ENCODE data around the gene DDX1. TPM values are rescaled to one million over a fixed set of nuclear protein-coding genes. Genes with fewer than 3 reads are reported as not detected.
"Not testable (repeated sequence)": the region's sequence is repeated elsewhere in the genome, so short reads cannot be mapped to it uniquely, and the experiment has no call there.

Gene DDX1
- 105 TPM for total RNA-seq

DNA sequence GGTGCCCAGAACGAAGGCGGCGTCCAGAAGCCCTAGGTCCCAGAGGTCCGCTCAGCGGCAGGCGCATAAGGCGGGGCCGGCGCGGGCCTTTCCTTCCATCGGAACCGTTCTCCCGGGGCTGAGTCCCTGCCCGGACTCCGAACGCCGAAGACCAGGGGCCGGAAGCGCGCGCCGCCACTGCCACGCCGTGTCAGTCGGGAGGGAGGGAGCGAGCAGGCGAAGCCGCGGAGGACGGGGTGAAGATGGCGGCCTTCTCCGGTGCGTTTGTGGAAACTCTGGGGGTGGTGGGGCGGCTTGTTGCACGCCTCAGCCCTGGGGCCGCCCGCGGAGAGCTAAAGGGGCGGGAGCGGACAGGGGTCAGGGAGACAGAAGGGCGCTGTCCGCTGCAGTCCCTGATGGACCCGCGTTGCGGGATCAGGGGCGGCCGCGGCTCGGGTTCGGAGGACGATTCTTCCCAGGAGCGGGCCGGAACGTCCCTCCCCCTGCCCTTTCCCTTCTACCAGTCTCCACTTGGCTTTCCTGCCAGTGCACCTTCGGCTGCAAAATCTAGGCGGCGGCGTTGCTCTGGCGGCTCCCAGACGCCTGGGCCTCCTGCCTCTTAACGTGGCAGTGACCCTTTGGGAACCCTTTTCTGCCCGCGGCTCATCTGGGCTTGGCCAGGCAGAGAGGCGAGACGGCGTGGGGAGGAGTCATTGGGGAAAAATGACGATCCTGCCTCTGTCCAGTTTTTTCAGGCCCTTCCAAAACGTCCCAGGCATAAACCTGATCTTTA is at the start of gene DDX1:
Gene DDX1 (plus strand): TSS at position 177 of the 772 bp plus-strand sequence. CDS start 66 bp downstream, at position 243.
- H3K36me3 ChIP-seq (ENCODE audit: control insufficient read depth in 3 of 3, insufficient read depth in 3 of 3, low read length in 3 of 3) = peaks cover 9 to 16% (median 14%) of the 10 kb centered on the region in 3 donors
- peak within 1 kb of the TSS; percentile 89 for H3K27ac ChIP-seq (ENCODE audit: low read depth, low read length)
- peak within 1 kb of the TSS; percentile 89 to 96 (median 96) for H3K4me3 ChIP-seq (ENCODE audit: low read length in 3 of 3)
- H3K4me1 ChIP-seq (ENCODE audit: control insufficient read depth in 3 of 3, insufficient read depth in 3 of 3, low read length in 3 of 3) = peaks cover 15 to 19% (median 16%) of the 10 kb centered on the region in 3 donors
- H3K27me3 ChIP-seq (ENCODE audit: control insufficient read depth in 3 of 3, insufficient read depth in 3 of 3, low read length in 3 of 3) = no peaks in the 10 kb centered on the region
- H3K9ac ChIP-seq (ENCODE audit: low read depth in 1 of 3, low read length in 3 of 3) = peak within 1 kb of the TSS; percentile 96 to 98 (median 96)
- no peaks in the 10 kb centered on the region for H3K9me3 ChIP-seq (ENCODE audit: control insufficient read depth in 3 of 3, low read length in 3 of 3)

DNA sequence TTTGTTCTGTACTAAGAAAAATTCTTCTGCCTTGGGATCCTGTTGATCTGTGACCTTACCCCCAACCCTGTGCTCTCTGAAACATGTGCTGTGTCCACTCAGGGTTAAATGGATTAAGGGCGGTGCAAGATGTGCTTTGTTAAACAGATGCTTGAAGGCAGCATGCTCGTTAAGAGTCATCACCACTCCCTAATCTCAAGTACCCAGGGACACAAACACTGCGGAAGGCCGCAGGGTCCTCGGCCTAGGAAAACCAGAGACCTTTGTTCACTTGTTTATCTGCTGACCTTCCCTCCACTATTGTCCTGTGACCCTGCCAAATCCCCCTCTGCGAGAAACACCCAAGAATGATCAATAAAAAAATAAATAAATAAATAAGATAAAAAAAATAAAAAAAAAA is 49.4 kb upstream of the DDX1 start:
- not testable (repeated sequence) for H3K9me3 ChIP-seq (ENCODE audit: control insufficient read depth in 3 of 3, low read length in 3 of 3); H3K9ac ChIP-seq (ENCODE audit: low read depth in 1 of 3, low read length in 3 of 3); H3K27me3 ChIP-seq (ENCODE audit: control insufficient read depth in 3 of 3, insufficient read depth in 3 of 3, low read length in 3 of 3); H3K27ac ChIP-seq (ENCODE audit: low read depth, low read length); H3K4me3 ChIP-seq (ENCODE audit: low read length in 3 of 3); H3K4me1 ChIP-seq (ENCODE audit: control insufficient read depth in 3 of 3, insufficient read depth in 3 of 3, low read length in 3 of 3)
- peaks cover 0 to 14% (median 4%) of the 10 kb centered on the region in 3 donors for H3K36me3 ChIP-seq (ENCODE audit: control insufficient read depth in 3 of 3, insufficient read depth in 3 of 3, low read length in 3 of 3)

- peaks cover 0 to 10% (median 7%) of the 10 kb centered on the region in 3 donors for H3K36me3 ChIP-seq (ENCODE audit: control insufficient read depth in 3 of 3, insufficient read depth in 3 of 3, low read length in 3 of 3)
- H3K9ac ChIP-seq (ENCODE audit: low read depth in 1 of 3, low read length in 3 of 3) = no peak overlapping the region
- no peak overlapping the region for H3K4me3 ChIP-seq (ENCODE audit: low read length in 3 of 3)
- no peaks in the 10 kb centered on the region for H3K27me3 ChIP-seq (ENCODE audit: control insufficient read depth in 3 of 3, insufficient read depth in 3 of 3, low read length in 3 of 3)
- H3K9me3 ChIP-seq (ENCODE audit: control insufficient read depth in 3 of 3, low read length in 3 of 3) = no peaks in the 10 kb centered on the region
- no peak overlapping the region for H3K27ac ChIP-seq (ENCODE audit: low read depth, low read length)
- H3K4me1 ChIP-seq (ENCODE audit: control insufficient read depth in 3 of 3, insufficient read depth in 3 of 3, low read length in 3 of 3) = no peaks in the 10 kb centered on the region
Observed at GRCh38 chr2:15543053-15543452, 48.6 kb upstream of the DDX1 start.

DNA sequence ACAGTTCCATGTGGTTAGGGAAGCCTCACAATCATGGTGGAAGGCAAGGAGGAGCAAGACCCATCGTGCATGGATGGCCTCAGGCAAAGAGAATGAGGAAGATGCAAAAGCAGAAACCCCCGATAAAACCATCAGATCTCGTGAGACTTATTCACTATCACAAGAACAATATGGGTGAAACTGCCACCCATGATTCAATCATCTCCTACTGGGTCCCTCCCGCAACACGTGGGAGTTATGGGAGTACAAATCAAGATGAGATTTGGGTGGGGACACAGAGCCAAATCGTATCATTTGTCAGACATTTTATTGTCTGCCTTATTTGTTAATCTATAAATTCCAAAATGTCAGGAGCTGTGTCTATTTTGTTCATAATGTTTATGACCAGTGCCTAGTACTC is 48.1 kb upstream of the DDX1 start:
- no peak overlapping the region for H3K4me3 ChIP-seq (ENCODE audit: low read length in 3 of 3)
- no peak overlapping the region for H3K9ac ChIP-seq (ENCODE audit: low read depth in 1 of 3, low read length in 3 of 3)
- H3K27ac ChIP-seq (ENCODE audit: low read depth, low read length) = no peak overlapping the region
- peaks cover 0 to 7% (median 5%) of the 10 kb centered on the region in 3 donors for H3K36me3 ChIP-seq (ENCODE audit: control insufficient read depth in 3 of 3, insufficient read depth in 3 of 3, low read length in 3 of 3)
- no peaks in the 10 kb centered on the region for H3K27me3 ChIP-seq (ENCODE audit: control insufficient read depth in 3 of 3, insufficient read depth in 3 of 3, low read length in 3 of 3)
- H3K4me1 ChIP-seq (ENCODE audit: control insufficient read depth in 3 of 3, insufficient read depth in 3 of 3, low read length in 3 of 3) = no peaks in the 10 kb centered on the region
- H3K9me3 ChIP-seq (ENCODE audit: control insufficient read depth in 3 of 3, low read length in 3 of 3) = no peaks in the 10 kb centered on the region

DNA sequence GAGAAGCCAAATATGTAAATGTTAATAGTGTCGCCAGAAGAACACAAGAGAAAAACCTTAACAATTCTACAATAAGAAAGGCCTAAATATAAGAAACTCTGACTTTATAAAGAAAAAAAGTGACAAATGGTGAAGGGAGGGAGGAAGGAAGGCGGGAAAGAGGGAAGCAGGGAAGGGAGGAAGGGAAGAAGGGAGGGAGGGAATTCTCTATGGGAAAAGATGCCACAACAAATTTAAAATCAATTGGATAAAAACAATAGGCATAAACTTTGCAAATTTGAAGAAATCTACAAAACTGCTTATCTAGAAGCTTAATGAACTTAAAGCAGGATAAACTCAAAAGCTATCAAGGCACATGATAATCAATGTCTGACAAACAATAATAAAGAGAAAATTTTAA is 47.4 kb upstream of the DDX1 start:
- Histone ChIP-seq H3K36me3 (ENCODE audit: control insufficient read depth in 3 of 3, insufficient read depth in 3 of 3, low read length in 3 of 3) (peaks cover 0 to 5% (median 0%) of the 10 kb centered on the region in 3 donors), H3K9ac (ENCODE audit: low read depth in 1 of 3, low read length in 3 of 3) (no peak overlapping the region), H3K4me1 (ENCODE audit: control insufficient read depth in 3 of 3, insufficient read depth in 3 of 3, low read length in 3 of 3) (no peaks in the 10 kb centered on the region), H3K27ac (ENCODE audit: low read depth, low read length) (no peak overlapping the region), H3K27me3 (ENCODE audit: control insufficient read depth in 3 of 3, insufficient read depth in 3 of 3, low read length in 3 of 3) (no peaks in the 10 kb centered on the region), H3K9me3 (ENCODE audit: control insufficient read depth in 3 of 3, low read length in 3 of 3) (no peaks in the 10 kb centered on the region), H3K4me3 (ENCODE audit: low read length in 3 of 3) (no peak overlapping the region)

GRCh38 chr2:15546297-15547098 is 45.2 kb upstream of the DDX1 start:
- Histone ChIP-seq H3K36me3 (ENCODE audit: control insufficient read depth in 3 of 3, insufficient read depth in 3 of 3, low read length in 3 of 3) (peaks cover 0 to 12% (median 0%) of the 10 kb centered on the region in 3 donors), H3K27me3 (ENCODE audit: control insufficient read depth in 3 of 3, insufficient read depth in 3 of 3, low read length in 3 of 3) (no peaks in the 10 kb centered on the region), H3K4me1 (ENCODE audit: control insufficient read depth in 3 of 3, insufficient read depth in 3 of 3, low read length in 3 of 3) (no peaks in the 10 kb centered on the region), H3K27ac (ENCODE audit: low read depth, low read length) (no peak overlapping the region), H3K9me3 (ENCODE audit: control insufficient read depth in 3 of 3, low read length in 3 of 3) (no peaks in the 10 kb centered on the region), H3K9ac (ENCODE audit: low read depth in 1 of 3, low read length in 3 of 3) (no peak overlapping the region), H3K4me3 (ENCODE audit: low read length in 3 of 3) (no peak overlapping the region)

DNA sequence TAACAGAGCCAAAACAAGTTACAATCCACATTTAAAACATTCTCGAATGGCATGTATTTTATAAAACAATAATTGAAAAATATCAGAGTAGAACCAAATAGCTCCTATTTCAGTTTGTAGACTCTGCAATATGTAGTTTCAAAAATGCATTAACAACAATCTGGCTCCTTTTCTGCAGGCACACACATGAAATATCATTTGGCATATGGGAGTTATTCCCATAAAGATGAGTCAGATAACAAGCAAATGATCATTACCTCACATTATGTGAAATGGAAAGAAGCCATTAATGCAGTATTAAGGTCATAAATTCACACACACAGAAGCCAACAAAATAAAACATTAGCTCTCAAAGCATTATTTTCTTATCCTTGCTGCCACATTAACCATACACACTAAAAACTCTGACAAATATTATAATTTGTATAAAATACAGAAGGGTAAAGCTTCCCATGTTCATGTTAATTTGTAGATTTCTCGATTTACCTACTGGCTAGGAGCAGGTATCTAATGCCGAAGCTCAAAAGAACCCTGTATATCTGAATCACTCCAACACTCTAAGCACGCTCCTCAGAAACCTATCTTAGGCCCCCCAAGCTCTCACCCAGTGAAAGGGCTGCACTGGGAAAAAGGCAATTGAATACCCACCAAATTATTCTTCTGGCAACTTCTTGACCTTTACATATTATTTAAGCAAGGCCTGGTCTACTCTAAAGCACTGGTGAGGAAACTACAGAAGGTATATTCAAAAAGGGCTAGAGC is 44.4 kb upstream of the DDX1 start:
- no peak overlapping the region for H3K9ac ChIP-seq (ENCODE audit: low read depth in 1 of 3, low read length in 3 of 3)
- H3K27me3 ChIP-seq (ENCODE audit: control insufficient read depth in 3 of 3, insufficient read depth in 3 of 3, low read length in 3 of 3) = no peaks in the 10 kb centered on the region
- H3K27ac ChIP-seq (ENCODE audit: low read depth, low read length) = no peak overlapping the region
- H3K9me3 ChIP-seq (ENCODE audit: control insufficient read depth in 3 of 3, low read length in 3 of 3) = no peaks in the 10 kb centered on the region
- no peaks in the 10 kb centered on the region for H3K4me1 ChIP-seq (ENCODE audit: control insufficient read depth in 3 of 3, insufficient read depth in 3 of 3, low read length in 3 of 3)
- H3K4me3 ChIP-seq (ENCODE audit: low read length in 3 of 3) = no peak overlapping the region
- peaks cover 0 to 17% (median 3%) of the 10 kb centered on the region in 3 donors for H3K36me3 ChIP-seq (ENCODE audit: control insufficient read depth in 3 of 3, insufficient read depth in 3 of 3, low read length in 3 of 3)

GRCh38 chr2:15548974-15549373 is 42.7 kb upstream of the DDX1 start:
- Histone ChIP-seq H3K9ac (ENCODE audit: low read depth in 1 of 3, low read length in 3 of 3) (no peak overlapping the region), H3K4me1 (ENCODE audit: control insufficient read depth in 3 of 3, insufficient read depth in 3 of 3, low read length in 3 of 3) (no peaks in the 10 kb centered on the region), H3K27ac (ENCODE audit: low read depth, low read length) (no peak overlapping the region), H3K4me3 (ENCODE audit: low read length in 3 of 3) (no peak overlapping the region), H3K36me3 (ENCODE audit: control insufficient read depth in 3 of 3, insufficient read depth in 3 of 3, low read length in 3 of 3) (peaks cover 0 to 31% (median 9%) of the 10 kb centered on the region in 3 donors), H3K27me3 (ENCODE audit: control insufficient read depth in 3 of 3, insufficient read depth in 3 of 3, low read length in 3 of 3) (no peaks in the 10 kb centered on the region), H3K9me3 (ENCODE audit: control insufficient read depth in 3 of 3, low read length in 3 of 3) (no peaks in the 10 kb centered on the region)

DNA sequence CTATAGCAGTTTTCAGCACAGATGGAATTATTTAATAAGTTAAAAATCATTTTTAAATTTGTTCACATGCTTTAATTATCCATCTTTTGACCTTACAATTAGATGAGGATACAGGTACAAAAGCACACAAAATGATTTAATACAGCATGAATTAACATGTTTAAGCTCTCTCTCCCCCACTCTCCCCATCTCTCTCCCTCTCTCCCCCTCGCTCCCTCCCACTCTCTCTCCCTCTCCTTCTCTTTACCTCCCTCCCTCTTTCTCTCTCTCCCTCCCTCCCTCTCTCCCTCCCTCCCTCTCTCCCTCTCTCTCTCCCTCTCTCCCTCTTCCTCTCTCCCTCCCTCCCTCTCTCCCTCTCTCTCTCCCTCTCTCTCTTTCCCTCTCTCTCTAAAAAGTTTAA is 38.1 kb upstream of the DDX1 start:
- Histone ChIP-seq H3K4me1 (ENCODE audit: control insufficient read depth in 3 of 3, insufficient read depth in 3 of 3, low read length in 3 of 3) (peaks cover 6 to 7% (median 7%) of the 10 kb centered on the region in 3 donors), H3K27ac (ENCODE audit: low read depth, low read length) (no peak overlapping the region), H3K9me3 (ENCODE audit: control insufficient read depth in 3 of 3, low read length in 3 of 3) (no peaks in the 10 kb centered on the region), H3K36me3 (ENCODE audit: control insufficient read depth in 3 of 3, insufficient read depth in 3 of 3, low read length in 3 of 3) (peaks cover 0 to 36% (median 9%) of the 10 kb centered on the region in 3 donors), H3K4me3 (ENCODE audit: low read length in 3 of 3) (no peak overlapping the region), H3K27me3 (ENCODE audit: control insufficient read depth in 3 of 3, insufficient read depth in 3 of 3, low read length in 3 of 3) (no peaks in the 10 kb centered on the region), H3K9ac (ENCODE audit: low read depth in 1 of 3, low read length in 3 of 3) (no peak overlapping the region)
